SK-N-MC (cell line): ENCODE results near the gene CD4.

Experiments
- EZH2 ChIP-seq: fragments of 200-600 bp; sonication (generic); IDR thresholded peaks from one replicate; pipeline ENCODE4 v1.6.1; 2017; ENCODE audit warnings: antibody characterized with exemption
- FOXP2 ChIP-seq: optimal IDR thresholded peaks from 2 replicates; pipeline ENCODE3; 2011; ENCODE audit warnings: mild to moderate bottlenecking, moderate library complexity; ENCODE audit not compliant: insufficient read depth; ENCODE audit errors: extremely low read length, control extremely low read depth
- POLR2AphosphoS5 ChIP-seq: IDR thresholded peaks from 2 replicates; pipeline ENCODE4 v1.6.1; 2012; ENCODE audit warnings: mild to moderate bottlenecking, low read depth, low read length, borderline replicate concordance

DNA sequence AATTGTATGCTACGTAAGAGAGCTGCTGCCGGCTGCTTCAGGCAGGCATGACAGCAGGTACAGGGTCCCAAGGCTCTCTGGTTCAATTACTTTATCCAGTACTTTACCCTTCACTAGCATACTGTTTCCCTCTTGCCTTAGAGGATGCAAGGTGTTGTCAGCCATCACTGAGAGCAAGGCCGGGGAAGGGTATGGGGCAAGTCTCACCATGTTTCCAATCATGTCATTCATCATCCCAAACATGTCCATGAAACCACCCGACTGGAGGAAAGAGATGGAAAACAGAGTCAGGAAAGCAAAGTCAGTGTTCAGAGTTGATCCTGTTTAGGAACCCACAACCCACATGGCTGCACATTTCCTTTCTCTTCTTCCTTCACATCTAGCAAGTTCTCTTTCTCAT is 38.8 kb upstream of the CD4 start:
- TF ChIP-seq EZH2 (no peak), POLR2AphosphoS5 (no peak), FOXP2 (no peak)
